SK-N-MC (cell line): Measurements from ENCODE around the gene NR5A2.

ENCODE experiments used
- EZH2 ChIP-seq: fragments of 200-600 bp; sonication (generic); IDR thresholded peaks from one replicate; pipeline ENCODE4 v1.6.1; 2017; ENCODE audit warnings: antibody characterized with exemption
- FOXP2 ChIP-seq: optimal IDR thresholded peaks from 2 replicates; pipeline ENCODE3; 2011; ENCODE audit warnings: mild to moderate bottlenecking, moderate library complexity; ENCODE audit not compliant: insufficient read depth; ENCODE audit errors: extremely low read length, control extremely low read depth

DNA sequence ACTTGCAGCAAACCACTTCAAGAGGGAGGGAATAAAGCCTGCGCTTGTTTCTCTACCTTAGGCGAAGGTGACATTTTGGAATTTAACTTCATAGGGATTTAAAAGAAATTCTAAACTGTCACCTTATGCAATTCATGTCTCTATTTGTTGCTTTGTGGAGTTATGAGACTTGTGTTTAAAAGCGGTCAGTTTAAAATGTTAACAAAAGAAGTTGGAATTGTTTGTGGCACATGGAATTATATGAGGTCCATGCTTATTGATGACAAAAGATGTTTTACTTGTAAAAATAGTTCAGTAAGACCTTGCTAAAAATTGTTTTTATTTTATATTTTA, 15.8 kb downstream of the NR5A2 start:
- no peak for TF ChIP-seq FOXP2
- TF ChIP-seq EZH2: no peak
